ENCODE data around the gene CT55. TPM values are rescaled to one million over a fixed set of nuclear protein-coding genes. Genes with fewer than 3 reads are reported as not detected.

Gene CT55
- total RNA-seq, 1 experiment from 2014 or later: not detected

- H3K4me3 ChIP-seq (ENCODE audit: low read length): no peak overlapping the region
- H3K27ac ChIP-seq (ENCODE audit: low read length): no peak overlapping the region
- H3K79me2 ChIP-seq (ENCODE audit: low read length): no peaks in the 10 kb centered on the region
- no peak overlapping the region for H2AFZ ChIP-seq (ENCODE audit: low read length)
- TF ChIP-seq CTCF (conservative IDR thresholded peaks at IDR 0.05; ENCODE audit: low read depth, low read length): peak; percentile 77
- TF ChIP-seq EZH2 (IDR thresholded peaks at IDR 0.05; ENCODE audit: low read length, unreplicated experiment): no peak
- H3K4me2 ChIP-seq (ENCODE audit: low read length): no peak overlapping the region
- no peaks in the 10 kb centered on the region for H4K20me1 ChIP-seq (ENCODE audit: low read length)
- peaks cover 7% of the 10 kb centered on the region; the same call in 1 of the 2 replicates for H3K27me3 ChIP-seq (ENCODE audit: low read length)
- peak; percentile 63 for ATAC-seq
- peak; percentile 62 for DNase-seq
- BruUV-seq (replicated peaks): no TSS peak
- no peaks in the 10 kb centered on the region for H3F3A ChIP-seq (ENCODE audit: low read length, unreplicated experiment)
- no peaks in the 10 kb centered on the region for H3K9me2 ChIP-seq (replicated peaks; ENCODE audit: low read length)
- H3K9ac ChIP-seq (ENCODE audit: low read length): no peak overlapping the region
- H3K36me3 ChIP-seq (ENCODE audit: low read depth, low read length): no peaks in the 10 kb centered on the region
- ChIA-PET CTCF (interaction anchor here (2.3 kb wide), 1 partner anchor 74 kb away, joined by 9 read pairs; no protein-coding TSS in a partner anchor), POLR2A (ENCODE audit: unreplicated experiment) (no interaction called here)
- H3K9me3 ChIP-seq (ENCODE audit: low read length): no peaks in the 10 kb centered on the region
- intact Hi-C loops (cut with micrococcal nuclease): no loop called here
- H3K4me1 ChIP-seq (ENCODE audit: insufficient read depth, low read length): no peaks in the 10 kb centered on the region
Measured at GRCh38 chrX:135112096-135112729, 59.0 kb downstream of the CT55 start.

GRCh38 chrX:135109554-135109953 is 61.6 kb downstream of the CT55 start:
- Histone ChIP-seq H3K4me2 (ENCODE audit: low read length) (no peak overlapping the region), H3K4me1 (ENCODE audit: insufficient read depth, low read length) (no peaks in the 10 kb centered on the region), H3K27ac (ENCODE audit: low read length) (no peak overlapping the region), H3K36me3 (ENCODE audit: low read depth, low read length) (no peaks in the 10 kb centered on the region), H4K20me1 (ENCODE audit: low read length) (no peaks in the 10 kb centered on the region), H3K79me2 (ENCODE audit: low read length) (no peaks in the 10 kb centered on the region), H2AFZ (ENCODE audit: low read length) (no peak overlapping the region), H3K9me3 (ENCODE audit: low read length) (no peaks in the 10 kb centered on the region), H3K27me3 (ENCODE audit: low read length) (peaks cover 7% of the 10 kb centered on the region; the same call in 1 of the 2 replicates), H3F3A (ENCODE audit: low read length, unreplicated experiment) (no peaks in the 10 kb centered on the region), H3K4me3 (ENCODE audit: low read length) (no peak overlapping the region), H3K9ac (ENCODE audit: low read length) (no peak overlapping the region), H3K9me2 (replicated peaks; ENCODE audit: low read length) (no peaks in the 10 kb centered on the region)
- ChIA-PET CTCF (no interaction called here), POLR2A (ENCODE audit: unreplicated experiment) (no interaction called here)
- no TSS peak for BruUV-seq (replicated peaks)
- DNase-seq: no peak
- TF ChIP-seq EZH2 (IDR thresholded peaks at IDR 0.05; ENCODE audit: low read length, unreplicated experiment) (no peak), CTCF (conservative IDR thresholded peaks at IDR 0.05; ENCODE audit: low read depth, low read length) (no peak), EZH2phosphoT487 (IDR thresholded peaks at IDR 0.05; ENCODE audit: borderline replicate concordance, low read length) (no peak)
- intact Hi-C loops (cut with micrococcal nuclease): no loop called here
- ATAC-seq: no peak

Other genes with a start within 250 kb of the CT55 start
- not detected in 2 replicates for gene SMIM10, start 180.4 kb downstream of the CT55 start, total RNA-seq (2014; rRNA removed)
- 12.6 and 14.9 TPM in 2 replicates for gene RTL8B, start 148.9 kb downstream of the CT55 start, total RNA-seq (2014; rRNA removed)
- 57.0 and 59.6 TPM in 2 replicates for gene RTL8C, start 139.0 kb downstream of the CT55 start, total RNA-seq (2014; rRNA removed)
- 19.7 and 21.8 TPM in 2 replicates for gene RTL8A, start 119.3 kb downstream of the CT55 start, total RNA-seq (2014; rRNA removed)
- gene SMIM10L2B, start 72.7 kb downstream of the CT55 start, total RNA-seq (2014; rRNA removed): 0.29 TPM in 1 of 2 replicates, not detected in the other
- not detected in 2 replicates for gene ETDB, start 50.9 kb downstream of the CT55 start, total RNA-seq (2014; rRNA removed)
- not detected in 2 replicates for gene ETDA, start 80.7 kb upstream of the CT55 start, total RNA-seq (2014; rRNA removed)
- not detected in 2 replicates for gene ETDC, start 138.1 kb upstream of the CT55 start, total RNA-seq (2014; rRNA removed)
- 6.5 and 9.3 TPM in 2 replicates for gene ZNF75D, start 172.7 kb upstream of the CT55 start, total RNA-seq (2014; rRNA removed)
- 3.3 and 3.6 TPM in 2 replicates for gene ZNF449, start 173.4 kb upstream of the CT55 start, total RNA-seq (2014; rRNA removed)